ENCODE data around the gene GSK3B.
"Not testable (repeated sequence)": the region's sequence is repeated elsewhere in the genome, so short reads cannot be mapped to it uniquely, and the experiment has no call there.

GSK3B gene

DNA sequence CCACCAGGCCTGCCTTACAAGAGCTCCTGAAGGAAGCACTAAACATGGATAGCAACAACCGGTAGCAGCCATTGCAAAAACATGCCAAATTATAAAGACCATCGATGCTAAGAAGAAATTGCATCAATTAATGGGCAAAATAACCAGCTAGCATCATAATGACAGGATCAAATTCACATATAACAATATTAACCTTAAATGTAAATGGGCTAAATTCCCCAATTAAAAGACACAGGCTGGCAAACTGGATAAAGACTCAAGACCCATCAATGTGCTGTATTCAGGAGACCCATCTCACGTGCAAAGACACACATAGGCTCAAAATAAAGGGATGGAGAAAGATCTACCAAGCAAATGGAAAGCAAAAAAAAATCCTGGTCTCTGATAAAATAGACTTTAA is 88.5 kb downstream of the GSK3B start:
- not testable (repeated sequence) for DNase-seq (ENCODE audit: low read depth)

DNA sequence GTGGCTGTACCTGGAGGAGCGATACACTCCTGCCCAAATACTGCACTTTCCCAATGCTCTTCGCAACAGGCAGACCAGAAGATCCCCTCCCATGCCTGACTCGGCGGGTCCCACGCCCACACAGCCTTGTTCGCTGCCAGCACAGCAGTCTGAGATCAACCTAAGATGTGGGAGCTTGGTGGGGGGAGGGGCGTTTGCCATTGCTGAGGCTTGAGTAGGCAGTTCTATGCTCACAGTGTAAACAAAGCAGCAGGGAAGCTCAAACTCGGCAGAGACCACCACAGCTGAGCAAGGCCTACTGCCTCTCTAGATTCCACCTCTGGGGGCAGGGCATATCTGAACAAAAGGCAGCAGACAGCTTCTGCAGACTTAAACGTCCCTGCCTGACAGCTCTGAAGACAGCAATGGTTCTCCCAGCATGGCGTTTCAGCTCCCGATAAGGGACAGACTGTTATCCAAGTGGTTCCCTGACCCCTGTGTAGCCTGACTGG is 90.2 kb downstream of the GSK3B start:
- DNase-seq (ENCODE audit: low read depth): peak; percentile 11

DNA sequence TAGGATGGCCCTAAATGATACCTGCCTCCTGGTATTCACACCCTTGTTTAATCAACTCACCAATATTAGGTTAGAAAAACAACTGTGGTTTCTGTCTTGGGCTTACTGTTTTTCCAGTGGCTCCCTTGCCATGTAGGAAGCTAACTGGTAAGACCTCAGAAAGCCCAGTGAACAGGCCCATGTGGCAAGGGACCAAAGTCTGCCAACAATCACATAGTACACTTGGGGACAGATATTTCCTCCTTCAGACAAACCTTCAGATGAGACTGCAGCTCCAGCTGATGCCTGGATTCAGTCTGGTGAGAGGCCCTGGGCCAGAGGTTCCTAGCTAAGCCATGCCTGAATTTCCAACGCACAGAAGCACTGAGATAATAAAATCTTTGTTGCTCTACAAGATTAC is 96.1 kb downstream of the GSK3B start:
- no peak for DNase-seq (ENCODE audit: low read depth)

- no peak for DNase-seq (ENCODE audit: low read depth)
Measured at GRCh38 chr3:119990888-119991287, 103.4 kb downstream of the GSK3B start.

GRCh38 chr3:119989981-119990655 is 104.1 kb downstream of the GSK3B start:
- no peak for DNase-seq (ENCODE audit: low read depth)

GRCh38 chr3:119986812-119987211 is 107.4 kb downstream of the GSK3B start:
- DNase-seq (ENCODE audit: low read depth): not testable (repeated sequence)

DNA sequence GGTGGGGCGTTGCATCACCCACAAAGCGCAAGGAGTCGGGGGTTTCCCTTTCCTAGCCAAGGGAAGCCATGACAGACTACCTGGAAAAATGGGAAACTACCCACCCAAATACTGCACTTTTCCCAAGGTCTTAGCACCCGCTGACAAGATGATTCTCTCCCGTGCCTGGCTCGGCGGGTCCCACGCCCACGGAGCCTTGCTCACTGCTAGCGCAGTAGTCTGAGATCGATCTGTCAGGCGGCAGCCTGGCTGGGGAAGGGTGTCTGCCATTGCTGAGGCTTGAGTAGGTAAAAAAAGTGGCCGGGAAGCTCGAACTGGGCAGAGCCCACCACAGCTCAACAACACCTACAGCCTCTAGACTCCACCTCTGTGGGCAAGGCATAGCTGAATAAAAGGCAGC is 112.9 kb downstream of the GSK3B start:
- no peak for DNase-seq (ENCODE audit: low read depth)

DNA sequence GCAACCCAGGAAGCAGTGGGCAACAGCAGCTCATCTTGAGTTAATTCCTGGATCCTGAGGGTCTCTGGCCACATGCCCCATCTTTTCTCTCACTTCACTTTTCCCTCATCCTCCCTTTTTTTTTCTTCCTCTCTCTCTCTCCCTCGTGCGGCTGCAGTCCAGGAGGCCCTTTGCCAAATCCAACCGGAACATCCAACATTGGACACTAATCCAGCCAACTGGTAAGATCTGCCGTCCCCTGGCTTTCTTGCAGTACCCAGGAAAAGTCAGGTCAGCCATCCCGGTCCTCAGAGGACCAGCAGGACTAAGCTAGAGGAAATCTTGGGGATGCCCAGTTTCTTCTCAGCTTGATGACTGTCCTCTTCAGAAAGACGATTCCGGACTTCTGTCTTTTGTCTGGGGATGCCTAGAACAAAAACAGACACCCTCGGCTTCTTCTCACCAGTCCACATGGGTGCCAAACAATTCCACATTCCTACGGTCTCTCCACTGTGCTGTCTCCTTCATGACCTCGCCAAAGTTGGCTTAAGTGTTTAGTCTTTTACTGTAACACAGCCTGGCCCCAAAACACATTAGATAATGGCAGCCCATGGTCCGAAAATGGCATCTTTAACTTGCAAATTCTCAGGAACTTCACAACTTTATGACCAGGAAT is 115.6 kb downstream of the GSK3B start:
- DNase-seq (ENCODE audit: low read depth): no peak

- DNase-seq (ENCODE audit: low read depth): no peak
Measured at GRCh38 chr3:119977353-119977752, 116.9 kb downstream of the GSK3B start.

DNA sequence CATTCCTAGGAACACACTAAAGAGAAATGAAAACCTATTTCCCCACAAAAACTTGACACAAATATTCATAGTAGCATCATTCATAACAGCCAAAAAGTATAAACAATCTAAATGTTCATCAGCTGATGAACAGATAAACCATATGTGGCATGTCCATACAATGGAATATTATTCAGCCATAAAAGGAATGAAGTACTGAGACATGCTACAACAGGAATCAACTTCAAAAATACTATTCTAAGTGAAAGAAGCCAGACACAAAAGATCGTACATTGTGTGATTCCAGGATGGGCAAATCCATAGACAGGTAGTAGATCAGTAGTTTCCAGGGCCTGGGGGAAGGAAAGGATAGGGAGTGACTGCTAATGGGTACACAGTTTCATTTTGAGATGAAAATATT is 118.0 kb downstream of the GSK3B start:
- DNase-seq (ENCODE audit: low read depth): no peak

DNA sequence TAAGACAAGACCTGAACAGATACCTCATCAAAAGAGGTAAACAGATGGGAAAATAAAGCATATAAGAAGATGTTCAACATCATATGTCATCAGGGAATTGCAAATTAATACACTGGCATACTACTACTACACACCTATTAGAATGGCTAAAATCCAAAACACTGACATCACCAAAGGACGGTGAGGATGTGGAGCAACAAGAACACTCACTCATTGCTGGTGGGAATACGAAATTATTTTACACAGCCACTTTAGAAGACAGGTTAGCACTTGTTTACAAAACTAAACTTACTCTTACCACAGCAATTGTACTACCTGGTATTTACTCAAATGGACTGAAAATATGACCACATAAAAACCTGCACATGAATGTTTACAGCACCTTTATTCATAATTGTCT is 119.6 kb downstream of the GSK3B start:
- DNase-seq (ENCODE audit: low read depth): no peak

- DNase-seq (ENCODE audit: low read depth): no peak
Measured at GRCh38 chr3:119973018-119973646, 121.1 kb downstream of the GSK3B start.

DNA sequence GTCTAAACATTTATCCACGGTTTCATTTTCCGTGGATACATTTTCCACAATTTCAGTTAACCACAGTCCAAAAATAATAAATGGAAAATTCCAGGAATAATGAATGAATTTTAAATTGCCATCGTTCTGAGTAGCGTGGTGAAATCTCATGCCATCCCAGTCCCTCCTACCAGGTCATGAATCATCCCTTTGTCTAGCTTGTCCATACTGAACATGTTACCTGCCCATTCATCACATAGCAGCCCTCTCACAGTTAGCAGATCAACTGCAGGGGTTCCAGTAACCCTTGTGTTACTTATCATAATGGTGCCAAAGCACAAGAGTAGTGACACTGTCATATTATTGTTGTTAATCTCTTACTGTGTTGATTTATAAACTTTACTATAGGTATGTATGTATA is 124.5 kb downstream of the GSK3B start:
- DNase-seq (ENCODE audit: low read depth): no peak

- DNase-seq (ENCODE audit: low read depth): no peak
Measured at GRCh38 chr3:119967353-119968006, 126.8 kb downstream of the GSK3B start.

- DNase-seq (ENCODE audit: low read depth): no peak
Measured at GRCh38 chr3:119965692-119966091, 128.6 kb downstream of the GSK3B start.

DNA sequence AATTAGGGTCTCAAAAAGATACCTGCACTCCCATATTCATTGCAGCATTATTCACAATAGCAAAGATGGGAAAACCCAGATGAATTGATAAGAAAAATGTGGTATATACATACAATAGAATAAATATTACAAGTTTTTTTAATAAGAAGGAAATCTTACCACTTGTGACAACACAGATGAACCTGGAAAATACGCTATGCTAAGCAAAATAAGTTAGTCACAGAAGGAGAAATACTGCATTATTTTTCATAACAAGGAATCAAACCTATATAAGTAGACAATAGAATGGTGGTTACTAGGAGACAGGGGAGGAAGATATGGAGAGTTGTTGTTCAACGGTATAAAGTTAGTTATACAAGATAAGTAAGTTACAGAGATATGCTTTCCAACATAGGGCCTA is 130.0 kb downstream of the GSK3B start:
- no peak for DNase-seq (ENCODE audit: low read depth)

DNA sequence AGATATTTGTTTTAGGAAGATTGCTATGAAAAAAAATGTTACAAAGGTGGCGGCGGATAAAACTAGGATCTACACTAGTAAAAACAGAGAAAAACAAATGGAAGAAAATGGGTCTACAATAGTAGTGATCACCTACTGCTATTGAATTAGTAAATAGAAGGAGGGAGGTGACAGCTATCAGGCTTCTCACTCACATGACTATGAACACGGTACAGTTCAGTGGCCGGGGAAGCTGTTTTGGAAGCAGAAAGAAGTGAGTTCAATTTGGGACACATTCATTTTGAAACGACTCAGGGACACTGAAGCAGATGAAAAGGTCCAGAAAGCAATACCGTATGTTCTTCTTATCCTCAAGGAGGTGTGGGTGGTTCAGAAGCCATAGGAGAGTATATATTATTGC is 138.3 kb downstream of the GSK3B start:
- no peak for DNase-seq (ENCODE audit: low read depth)

DNA sequence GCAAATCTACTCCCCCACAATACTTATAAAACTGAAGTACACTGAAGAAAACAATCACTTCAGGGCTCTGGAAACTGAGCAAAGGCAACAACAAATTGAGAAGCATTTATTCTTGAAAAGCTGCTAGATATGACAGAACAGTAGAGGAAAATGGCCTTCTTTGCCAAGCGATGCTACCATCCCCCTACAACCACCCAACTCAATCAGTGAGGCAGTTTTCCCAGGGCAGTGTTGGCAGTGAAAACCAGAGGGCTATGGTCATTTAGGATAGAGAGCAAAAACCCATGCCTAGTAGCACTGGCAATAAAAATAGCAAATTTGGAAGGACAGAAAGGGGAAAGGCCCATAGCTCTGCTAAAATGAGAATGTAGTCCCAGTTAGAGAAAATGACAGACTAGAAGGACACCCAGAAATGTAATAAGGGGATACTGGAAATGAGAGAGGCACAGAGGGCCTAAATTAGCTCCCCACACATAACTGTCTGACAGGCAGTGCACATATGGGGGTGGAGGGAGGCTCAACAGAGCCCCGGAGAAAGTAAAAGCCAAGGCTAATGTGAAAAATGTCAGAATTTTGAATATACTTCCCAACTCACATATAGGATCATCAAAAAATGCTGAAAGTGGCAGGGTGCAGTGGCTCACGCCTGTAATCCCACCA is 143.5 kb downstream of the GSK3B start:
- no peak for DNase-seq (ENCODE audit: low read depth)

GRCh38 chr3:119945291-119945690 is 149.0 kb downstream of the GSK3B start:
- DNase-seq (ENCODE audit: low read depth): peak; percentile 14

DNA sequence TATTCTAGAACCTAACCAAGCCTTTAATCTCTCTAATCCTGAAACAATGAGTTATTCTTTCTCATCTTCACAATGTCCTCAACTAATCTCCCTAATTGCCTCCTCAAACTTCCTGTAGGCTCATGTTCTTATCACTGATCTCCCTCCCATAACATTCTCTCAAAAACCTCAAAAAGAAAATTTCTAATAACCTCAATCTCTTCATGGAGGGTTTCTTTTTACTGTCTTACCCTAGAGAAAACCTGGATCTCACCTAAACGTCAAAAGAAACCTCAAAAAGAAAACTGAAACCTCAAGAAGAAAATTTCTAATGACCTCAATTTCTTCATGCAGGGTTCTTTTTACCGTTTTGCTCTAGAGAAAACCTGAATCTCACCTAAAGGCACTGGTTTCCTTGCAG is 150.2 kb downstream of the GSK3B start:
- no peak for DNase-seq (ENCODE audit: low read depth)

DNA sequence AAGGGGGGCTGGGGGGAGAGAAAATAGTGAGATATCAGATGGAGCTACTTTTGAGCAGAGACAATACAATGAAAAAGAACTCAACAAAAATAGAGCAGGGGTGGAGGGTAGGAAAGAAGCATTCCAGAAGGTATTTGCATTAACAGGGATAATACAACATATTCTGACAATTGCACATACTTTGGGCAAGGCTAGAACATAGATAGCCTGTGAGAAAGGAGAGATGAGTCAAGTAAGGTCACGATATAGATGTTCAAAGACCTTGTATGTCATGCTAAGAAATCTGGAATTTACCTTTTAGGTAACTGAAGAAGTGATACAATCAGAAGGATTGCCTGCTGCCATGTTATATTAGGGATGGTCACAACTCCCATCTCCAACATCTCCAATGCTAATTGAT is 155.2 kb downstream of the GSK3B start:
- DNase-seq (ENCODE audit: low read depth): no peak

DNA sequence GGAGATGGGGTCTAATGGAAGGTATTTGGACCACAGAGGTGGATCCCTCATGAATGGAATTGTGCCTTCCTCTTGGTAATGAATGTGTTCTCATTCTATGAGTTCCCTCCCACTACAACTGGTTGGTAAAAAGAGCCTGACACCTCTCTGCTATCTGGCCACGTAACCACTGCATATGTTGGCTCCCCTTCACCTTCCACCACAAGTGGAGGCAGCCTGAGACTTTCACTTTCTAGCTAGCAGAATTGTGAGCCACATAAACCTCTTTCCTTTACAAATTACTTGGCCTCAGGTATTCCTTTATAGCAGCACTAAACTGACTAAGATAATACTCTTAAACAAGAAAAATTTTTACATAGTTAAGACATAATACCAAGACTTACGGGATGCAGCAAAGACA is 157.0 kb downstream of the GSK3B start:
- no peak for DNase-seq (ENCODE audit: low read depth)

Data from CMK (cell line).